ENCODE data around the gene IGFBP2.

DNA sequence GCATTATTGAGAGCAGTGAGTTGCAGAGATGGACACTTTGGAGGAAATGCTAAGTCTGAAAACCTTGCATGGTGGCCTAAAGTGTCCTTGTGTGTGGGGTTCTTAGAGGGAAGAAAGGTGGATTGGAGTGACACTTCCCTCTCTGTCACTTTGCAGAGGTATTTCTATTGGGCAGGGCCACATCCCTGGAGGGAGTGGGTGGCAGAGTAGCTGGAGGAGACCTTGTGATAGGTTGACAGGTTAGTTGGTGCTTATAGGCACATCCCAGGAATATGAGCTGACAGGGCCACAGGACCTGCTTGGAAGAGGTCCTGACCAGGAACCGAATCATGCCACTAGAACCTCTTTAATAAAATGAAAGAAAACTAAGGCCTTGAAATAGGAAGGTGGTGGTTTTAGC lies 63.1 kb downstream of the IGFBP2 start:
- TF ChIP-seq, protein P1, sequence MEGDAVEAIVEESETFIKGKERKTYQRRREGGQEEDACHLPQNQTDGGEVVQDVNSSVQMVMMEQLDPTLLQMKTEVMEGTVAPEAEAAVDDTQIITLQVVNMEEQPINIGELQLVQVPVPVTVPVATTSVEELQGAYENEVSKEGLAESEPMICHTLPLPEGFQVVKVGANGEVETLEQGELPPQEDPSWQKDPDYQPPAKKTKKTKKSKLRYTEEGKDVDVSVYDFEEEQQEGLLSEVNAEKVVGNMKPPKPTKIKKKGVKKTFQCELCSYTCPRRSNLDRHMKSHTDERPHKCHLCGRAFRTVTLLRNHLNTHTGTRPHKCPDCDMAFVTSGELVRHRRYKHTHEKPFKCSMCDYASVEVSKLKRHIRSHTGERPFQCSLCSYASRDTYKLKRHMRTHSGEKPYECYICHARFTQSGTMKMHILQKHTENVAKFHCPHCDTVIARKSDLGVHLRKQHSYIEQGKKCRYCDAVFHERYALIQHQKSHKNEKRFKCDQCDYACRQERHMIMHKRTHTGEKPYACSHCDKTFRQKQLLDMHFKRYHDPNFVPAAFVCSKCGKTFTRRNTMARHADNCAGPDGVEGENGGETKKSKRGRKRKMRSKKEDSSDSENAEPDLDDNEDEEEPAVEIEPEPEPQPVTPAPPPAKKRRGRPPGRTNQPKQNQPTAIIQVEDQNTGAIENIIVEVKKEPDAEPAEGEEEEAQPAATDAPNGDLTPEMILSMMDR (IDR thresholded peaks at IDR 0.05), result no peak
- TF ChIP-seq POLR2A (IDR thresholded peaks at IDR 0.05), result no peak

Measured in adrenal gland (tissue), 5 donors.